Common myeloid progenitor, CD34-positive (primary cell): ENCODE data around the gene NCKIPSD.
A peak's percentile ranks its signal among the peaks of the same experiment; 100 is the strongest.
"Not testable (repeated sequence)": the region's sequence is repeated elsewhere in the genome, so short reads cannot be mapped to it uniquely, and the experiment has no call there.

Source experiments
- CTCF ChIA-PET: fragments of 350-600 bp; sonication (Branson Sonifier 250); formaldehyde crosslinking; loops from one replicate; lab custom pipeline; 2021; ENCODE audit warnings: antibody characterized with exemption; lab: Charles Lee
- POLR2A ChIA-PET: fragments of 350-600 bp; sonication (Branson Sonifier 250); formaldehyde crosslinking; loops from one replicate; lab custom pipeline; 2021; ENCODE audit warnings: antibody characterized with exemption; lab: Charles Lee
- DNase-seq, 3 donors: peaks; one replicate each; pipeline versions ENCODE4 v3.0.0 to v3.0.0-alpha.2; 2013
- H3K27ac ChIP-seq, 2 experiments: 1 replicate in 1 of 2; 2 replicates in 1 of 2; pipeline ENCODE4 v1.7.0; 2013; ENCODE audit warnings: inconsistent platforms in 2 of 2, low read length in 2 of 2, mild to moderate bottlenecking in 2 of 2, low read depth in 1 of 2, moderate library complexity in 1 of 2; ENCODE audit not compliant: severe bottlenecking in 2 of 2, insufficient read depth in 1 of 2, poor library complexity in 1 of 2
- H3K27me3 ChIP-seq, 5 experiments: replicated peaks in 2 of 5; 1 replicate in 3 of 5; 2 replicates in 2 of 5; pipeline versions ENCODE4 v1.6.1 to v1.7.0; 2013; ENCODE audit warnings: low read length in 4 of 5, mild to moderate bottlenecking in 2 of 5, moderate library complexity in 2 of 5, inconsistent platforms in 1 of 5; ENCODE audit not compliant: insufficient read depth in 5 of 5, control insufficient read depth in 4 of 5
- H3K36me3 ChIP-seq, 4 experiments: 1 replicate in 2 of 4; 2 replicates in 2 of 4; pipeline versions ENCODE4 v1.6.1 to v1.7.0; 2013; ENCODE audit warnings: low read length in 3 of 4, control low read depth in 1 of 4, mild to moderate bottlenecking in 1 of 4; ENCODE audit not compliant: control insufficient read depth in 4 of 4, insufficient read depth in 4 of 4
- H3K4me1 ChIP-seq, 4 experiments: 1 replicate in 3 of 4; 2 replicates in 1 of 4; pipeline versions ENCODE4 v1.6.1 to v1.7.1; 2013; ENCODE audit warnings: low read length in 3 of 4, mild to moderate bottlenecking in 3 of 4, control low read depth in 1 of 4, inconsistent platforms in 1 of 4, moderate library complexity in 1 of 4; ENCODE audit not compliant: control insufficient read depth in 4 of 4, insufficient read depth in 4 of 4; ENCODE audit errors: control extremely low read depth in 1 of 4
- H3K4me3 ChIP-seq, 7 experiments: 1 replicate in 4 of 7; 2 replicates in 3 of 7; pipeline versions ENCODE4 v1.5.1 to v1.7.0; 2013; ENCODE audit warnings: mild to moderate bottlenecking in 7 of 7, low read length in 6 of 7, moderate library complexity in 6 of 7, inconsistent platforms in 2 of 7, low read depth in 2 of 7, control low read depth in 1 of 7; ENCODE audit not compliant: insufficient read depth in 4 of 7, control insufficient read depth in 1 of 7; ENCODE audit errors: extremely low read depth in 1 of 7
- H3K9me3 ChIP-seq, 5 experiments: 1 replicate in 4 of 5; 2 replicates in 1 of 5; pipeline versions ENCODE4 v1.6.1 to v1.7.1; 2013; ENCODE audit warnings: low read length in 4 of 5, mild to moderate bottlenecking in 2 of 5, inconsistent platforms in 1 of 5, low read depth in 1 of 5, moderate library complexity in 1 of 5; ENCODE audit not compliant: control insufficient read depth in 4 of 5, insufficient read depth in 2 of 5; ENCODE audit errors: control extremely low read depth in 1 of 5
- WGBS: methylation state at CpG from one replicate; pipeline ENCODE4 v1.1.5; 2013; ENCODE audit not compliant: insufficient coverage; 5-methylcytosine and 5-hydroxymethylcytosine counted together

NCKIPSD gene

GRCh38 chr3:48723725-48724124, 38.0 kb upstream of the NCKIPSD start:
- H3K27me3 ChIP-seq = no peaks in the 10 kb centered on the region
- ChIA-PET POLR2A (no interaction called here), CTCF (no interaction called here)
- no peak overlapping the region for H3K4me3 ChIP-seq
- H3K4me1 ChIP-seq = no peaks in the 10 kb centered on the region
- DNase-seq = no peak
- H3K36me3 ChIP-seq = no peaks in the 10 kb centered on the region
- WGBS = 96% methylated on average over 7 of the region's 7 CpGs
- H3K9me3 ChIP-seq = peaks cover 0 to 3% (median 0%) of the 10 kb centered on the region in 5 experiments
- no peak overlapping the region for H3K27ac ChIP-seq

GRCh38 chr3:48723293-48723692, 37.6 kb upstream of the NCKIPSD start:
- WGBS = 90% methylated on average over 3 of the region's 3 CpGs
- H3K4me3 ChIP-seq, CTCF ChIA-PET, H3K36me3 ChIP-seq, POLR2A ChIA-PET, DNase-seq, H3K27me3 ChIP-seq, H3K27ac ChIP-seq, H3K9me3 ChIP-seq, H3K4me1 ChIP-seq: not testable (repeated sequence)

- H3K4me3 ChIP-seq = peak within 1 kb of the TSS; percentile 92 to 100 (median 99)
- peak within 1 kb of the TSS; percentile 99 to 100 for H3K27ac ChIP-seq
- CTCF ChIA-PET = interaction anchor here (0.9 to 1.1 kb wide), 3 partner anchors 9 to 24 kb away, joined by 3 to 4 read pairs (median 3); no protein-coding TSS in a partner anchor
- POLR2A ChIA-PET = interaction anchor here (0.6 to 2.3 kb wide), 6 partner anchors 9 to 526 kb away, joined by 3 to 11 read pairs (median 3); partner anchors contain the start of gene ARIH2
- WGBS = 4% methylated on average over 32 of the region's 38 CpGs
- no peaks in the 10 kb centered on the region for H3K9me3 ChIP-seq
- peaks cover 3 to 20% (median 13%) of the 10 kb centered on the region in 4 experiments for H3K36me3 ChIP-seq
- peaks cover 8 to 22% (median 9%) of the 10 kb centered on the region in 4 experiments for H3K4me1 ChIP-seq
- DNase-seq = peak; percentile 97 to 98 (median 98)
- no peaks in the 10 kb centered on the region for H3K27me3 ChIP-seq
Measured at GRCh38 chr3:48716982-48717746, 31.4 kb upstream of the NCKIPSD start, which contains the start of gene IP6K2. Gene IP6K2 (minus strand): TSS chr3:48717221. CDS start chr3:48695291, 21,930 bp downstream.

GRCh38 chr3:48716508-48716981, 30.8 kb upstream of the NCKIPSD start:
- peak; percentile 22 to 45 (median 43) for DNase-seq
- POLR2A ChIA-PET = interaction anchor here (0.6 to 2.3 kb wide), 7 partner anchors 8 to 959 kb away, joined by 3 to 11 read pairs (median 3); partner anchors contain the start of gene ARIH2
- H3K27me3 ChIP-seq = no peaks in the 10 kb centered on the region
- peak overlapping the region; percentile 92 to 100 (median 99) for H3K4me3 ChIP-seq
- CTCF ChIA-PET = interaction anchor here (0.7 to 1.1 kb wide), 5 partner anchors 10 to 1278 kb away, joined by 3 to 4 read pairs (median 3); no protein-coding TSS in a partner anchor
- WGBS = 0% methylated on average over 9 of the region's 16 CpGs
- peaks cover 8 to 23% (median 9%) of the 10 kb centered on the region in 4 experiments for H3K4me1 ChIP-seq
- peak overlapping the region; percentile 99 to 100 for H3K27ac ChIP-seq
- H3K36me3 ChIP-seq = peaks cover 3 to 25% (median 16%) of the 10 kb centered on the region in 4 experiments
- no peaks in the 10 kb centered on the region for H3K9me3 ChIP-seq

GRCh38 chr3:48715174-48715800, 29.6 kb upstream of the NCKIPSD start:
- CTCF ChIA-PET = interaction anchor here (0.7 to 1.4 kb wide), 5 partner anchors 11 to 334 kb away, joined by 3 to 7 read pairs (median 3); no protein-coding TSS in a partner anchor
- Histone ChIP-seq H3K4me1 (peaks cover 8 to 23% (median 9%) of the 10 kb centered on the region in 4 experiments), H3K36me3 (peaks cover 3 to 36% (median 23%) of the 10 kb centered on the region in 4 experiments), H3K9me3 (no peaks in the 10 kb centered on the region), H3K27ac (peak overlapping the region in 1 of 2 experiments; percentile 52), H3K4me3 (peak overlapping the region in 6 of 7 experiments; percentile 42 to 100 (median 99)), H3K27me3 (no peaks in the 10 kb centered on the region)
- no peak for DNase-seq
- POLR2A ChIA-PET = interaction anchor here (1.0 to 2.3 kb wide), 2 partner anchors 11 to 204 kb away, joined by 3 to 11 read pairs; partner anchors contain the start of gene ARIH2

GRCh38 chr3:48711727-48712126, 26.0 kb upstream of the NCKIPSD start:
- H3K4me3 ChIP-seq = no peak overlapping the region
- no peak overlapping the region for H3K27ac ChIP-seq
- no peak for DNase-seq
- H3K27me3 ChIP-seq = no peaks in the 10 kb centered on the region
- ChIA-PET POLR2A (no interaction called here), CTCF (interaction anchor here (1.7 kb wide), 1 partner anchor 25 kb away, joined by 5 read pairs; the partner anchor contains the start of gene NCKIPSD)
- no CpG with 5 or more reads among the region's 2 CpGs for whole genome bisulfite sequencing
- H3K4me1 ChIP-seq = peaks cover 7 to 18% (median 8%) of the 10 kb centered on the region in 4 experiments
- no peaks in the 10 kb centered on the region for H3K9me3 ChIP-seq
- peaks cover 8 to 62% (median 44%) of the 10 kb centered on the region in 4 experiments for H3K36me3 ChIP-seq
